ENCODE data around the gene IQCH.

The IQCH gene

DNA sequence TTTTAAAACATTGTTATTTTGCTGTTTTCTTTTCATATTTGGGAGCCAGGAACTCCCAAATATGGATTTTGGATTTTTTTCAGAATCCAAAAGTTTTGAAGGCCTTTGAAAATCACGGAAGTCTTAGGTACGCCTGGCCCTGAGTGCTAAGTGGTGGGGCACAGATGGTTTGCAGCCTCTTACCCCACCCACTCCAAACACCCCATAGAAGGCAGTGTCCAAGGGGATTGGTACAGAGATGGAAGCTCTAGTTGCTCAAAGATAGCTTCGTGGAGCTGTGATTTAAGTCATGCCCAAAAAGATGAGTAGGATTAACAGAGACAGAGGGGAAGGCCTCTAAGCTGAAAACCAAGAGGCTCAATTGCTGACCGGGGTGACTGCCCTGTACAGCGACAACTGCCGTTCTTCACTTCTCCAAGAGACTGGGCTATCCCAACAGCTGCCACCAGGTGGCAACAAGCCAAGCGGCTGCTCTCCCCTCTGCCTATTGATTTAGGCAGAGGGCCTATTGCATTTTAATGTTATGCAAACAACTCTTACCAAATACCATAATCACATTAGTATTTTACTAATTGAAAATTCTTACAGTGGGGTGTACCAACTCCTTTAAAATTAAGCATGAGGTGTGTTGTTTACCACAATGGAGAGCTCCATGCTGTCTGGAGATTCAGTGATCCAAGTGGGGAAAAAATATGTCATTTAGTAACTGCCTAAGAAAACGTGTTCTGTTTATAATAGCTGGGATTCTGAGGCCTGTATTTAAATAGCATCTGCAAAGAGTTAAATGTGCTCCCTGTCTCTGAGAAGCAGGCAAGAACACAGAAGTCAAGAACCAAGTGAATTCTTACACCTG lies 202.3 kb downstream of the IQCH start:
- peak; percentile 81 for DNase-seq

DNA sequence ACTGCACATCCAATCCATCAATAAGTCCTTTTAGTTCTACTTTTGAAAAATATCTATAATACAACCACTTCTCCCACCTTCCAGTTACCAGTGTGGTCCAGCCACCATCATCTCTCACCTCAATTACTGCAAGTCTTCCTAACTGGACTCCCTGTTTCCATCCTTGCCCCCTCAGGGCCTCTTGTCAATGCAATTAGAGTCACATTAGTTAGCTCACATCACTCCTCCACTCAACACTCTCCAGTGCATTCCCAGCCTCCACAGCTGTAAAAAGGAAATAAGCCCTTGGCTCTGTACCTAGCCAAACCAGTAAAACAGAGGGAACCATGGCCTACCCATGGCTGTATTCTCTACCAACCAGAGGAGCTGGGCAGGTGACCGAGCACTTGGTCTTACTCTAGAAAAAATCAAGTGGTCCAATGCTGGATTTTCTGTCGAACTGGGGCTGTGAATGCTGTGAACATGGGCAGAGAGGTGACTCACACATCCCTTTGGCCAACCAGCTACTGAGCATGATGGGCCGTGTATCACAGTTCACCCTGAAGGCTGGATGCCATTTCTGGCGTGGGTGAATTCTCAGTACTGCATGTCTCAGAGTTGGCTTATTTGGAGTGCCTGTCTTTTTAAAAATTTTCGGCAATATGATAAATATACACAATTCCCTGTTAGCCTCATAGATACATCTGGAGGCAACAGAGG lies 203.9 kb downstream of the IQCH start:
- DNase-seq = no peak

DNA sequence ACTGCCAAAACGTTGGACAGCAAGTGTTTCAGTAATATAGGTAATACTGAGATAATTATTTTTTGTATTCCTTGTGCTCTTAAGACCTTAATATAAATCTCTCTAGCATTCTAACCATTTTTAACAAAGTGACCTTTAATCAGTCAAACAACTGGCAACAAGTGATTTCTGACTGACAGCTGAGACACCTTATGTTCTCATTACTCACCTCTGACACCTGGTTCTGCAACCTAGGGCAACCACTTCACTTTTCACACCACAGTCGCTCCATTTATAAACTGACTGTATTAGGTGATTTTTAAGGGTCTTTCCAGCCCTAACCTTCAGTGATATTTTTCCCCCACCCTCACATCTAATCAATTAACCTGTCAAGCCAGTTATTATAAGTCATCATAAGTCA lies 205.9 kb downstream of the IQCH start:
- DNase-seq = no peak

- no peak for DNase-seq
Measured at GRCh38 chr15:67461735-67462134, 207.1 kb downstream of the IQCH start.

DNA sequence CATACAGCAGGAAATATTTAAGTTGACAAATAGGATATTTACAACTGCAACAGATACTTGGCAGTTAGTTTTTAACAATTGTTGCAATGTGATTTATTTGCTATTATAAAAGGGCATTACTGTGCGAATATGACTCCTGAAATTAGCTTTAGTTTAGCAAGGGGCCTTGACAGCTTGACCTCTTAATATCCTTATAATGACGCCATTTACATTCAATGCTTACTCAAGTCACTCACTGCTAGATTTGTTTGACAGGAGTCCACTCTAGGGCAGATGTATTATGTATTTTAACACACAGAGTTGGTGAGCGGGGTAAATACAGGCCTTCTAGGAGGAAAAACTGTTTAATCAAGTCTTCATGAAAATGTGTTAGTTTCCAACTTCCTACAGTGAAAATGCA lies 208.3 kb downstream of the IQCH start:
- DNase-seq = no peak

DNA sequence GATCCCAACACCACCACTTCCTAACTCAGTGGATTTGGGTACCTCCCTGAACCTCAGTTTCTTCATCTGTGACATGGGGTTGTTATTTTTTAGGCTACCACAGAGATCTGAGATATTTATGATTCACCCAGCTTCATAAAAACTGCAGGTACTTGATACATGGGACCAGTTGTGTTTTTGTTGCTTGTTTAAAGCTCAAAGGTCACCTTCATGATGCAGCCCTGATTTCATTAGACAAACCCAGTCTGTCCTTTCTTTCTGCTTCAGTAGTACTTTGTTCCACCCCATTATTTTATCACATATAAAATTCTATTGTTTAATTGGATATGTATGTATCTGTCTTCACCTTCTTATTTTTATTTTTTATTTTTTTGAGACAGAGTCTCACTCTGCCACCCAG lies 208.9 kb downstream of the IQCH start:
- no peak for DNase-seq

DNA sequence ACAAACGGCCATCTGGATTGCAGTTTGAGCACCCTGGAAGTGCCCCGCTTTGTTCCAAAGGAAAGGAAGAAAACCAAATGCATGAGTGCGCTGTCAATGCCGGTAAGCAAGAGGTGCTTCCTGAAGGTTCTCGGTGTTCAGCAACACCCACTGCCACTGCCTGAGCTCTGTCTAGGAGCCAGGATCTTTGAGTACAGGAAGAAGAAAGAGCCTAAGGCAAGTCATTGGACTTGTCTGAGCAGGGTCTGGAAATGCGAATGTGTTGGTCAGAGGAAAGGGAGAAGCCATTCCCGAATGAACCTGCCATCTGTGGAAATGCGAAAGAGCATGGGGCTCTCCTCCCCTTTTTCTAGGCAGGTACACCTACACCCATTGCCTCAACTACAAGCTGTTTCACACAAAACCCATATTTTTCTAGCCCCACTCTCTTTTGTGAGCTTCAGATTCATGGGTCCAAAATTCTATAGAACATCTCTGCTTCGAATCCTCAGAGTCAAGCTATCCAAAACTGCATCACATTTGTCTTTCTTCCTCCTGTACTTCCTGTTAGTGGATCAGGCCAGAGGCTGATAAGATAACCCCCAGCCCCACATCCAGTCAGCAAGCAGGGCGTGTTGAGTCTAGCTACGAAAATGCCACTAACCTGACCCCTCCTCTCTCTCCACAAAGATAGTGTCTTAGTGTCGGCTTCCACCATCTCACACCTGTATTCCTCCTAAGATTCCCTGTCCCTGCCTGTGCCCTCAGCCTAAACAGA lies 210.8 kb downstream of the IQCH start:
- DNase-seq = no peak

DNA sequence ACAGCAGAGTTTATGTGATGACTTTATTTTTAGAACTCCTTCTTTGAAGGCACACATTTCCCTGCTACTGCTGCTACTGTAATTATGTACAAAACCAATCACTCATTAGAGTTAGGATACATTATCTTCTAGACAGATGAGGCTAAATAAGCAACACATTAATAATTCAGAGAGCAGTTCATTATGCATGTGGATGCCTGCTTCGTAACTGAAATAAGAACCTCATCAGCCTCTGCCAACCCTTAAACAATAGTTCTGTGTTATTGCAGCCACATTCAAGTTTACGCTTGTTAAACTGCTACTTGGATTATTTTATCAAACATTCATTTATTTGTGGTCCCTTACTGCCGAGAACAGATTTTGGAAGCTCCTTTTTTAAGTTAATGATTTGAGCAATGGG lies 213.8 kb downstream of the IQCH start:
- no peak for DNase-seq

- DNase-seq = no peak
Measured at GRCh38 chr15:67469680-67470079, 215.1 kb downstream of the IQCH start.

- DNase-seq = no peak
Measured at GRCh38 chr15:67472957-67473356, 218.4 kb downstream of the IQCH start.

GRCh38 chr15:67474405-67475110 lies 220.0 kb downstream of the IQCH start:
- no peak for DNase-seq

- no peak for DNase-seq
Measured at GRCh38 chr15:67479781-67480505, 225.4 kb downstream of the IQCH start.

DNA sequence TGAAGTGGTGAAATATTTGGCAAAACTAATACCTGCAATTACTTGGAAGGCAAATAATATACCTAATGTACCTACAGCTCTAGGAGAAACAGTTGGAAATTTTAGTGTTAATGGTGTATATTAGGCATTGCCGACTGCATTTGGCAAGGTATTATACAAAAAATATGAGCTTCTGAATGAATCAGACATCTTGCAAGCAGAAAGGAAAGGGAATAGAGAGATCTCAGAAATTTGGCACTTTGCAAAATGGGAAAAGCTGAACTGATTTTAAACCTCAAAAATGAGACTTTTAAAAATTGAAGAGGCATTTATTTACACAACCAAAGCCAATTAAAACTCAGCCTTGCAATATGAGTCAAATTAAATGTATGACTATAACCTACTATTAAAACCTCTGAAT lies 226.2 kb downstream of the IQCH start:
- DNase-seq = no peak

DNA sequence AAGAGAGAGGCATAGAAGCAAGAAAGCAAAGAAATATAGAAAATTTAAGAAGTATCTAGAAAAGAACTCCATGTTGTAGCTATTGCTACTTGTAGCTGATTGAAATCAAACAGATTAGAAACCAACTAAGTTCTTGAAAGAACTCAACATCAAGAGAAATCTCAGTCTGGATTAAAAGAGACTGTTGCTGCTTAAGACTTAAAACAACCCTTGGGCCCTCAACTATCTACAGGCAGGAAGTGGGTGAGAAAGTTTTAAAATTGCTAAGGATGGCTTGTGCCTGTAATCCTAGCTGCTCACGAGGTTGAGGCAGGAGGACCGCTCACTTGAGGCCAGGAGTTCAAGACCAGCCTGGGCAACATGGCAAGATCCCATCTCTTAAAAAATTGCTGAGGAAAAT lies 227.1 kb downstream of the IQCH start:
- DNase-seq = no peak

- DNase-seq = no peak
Measured at GRCh38 chr15:67495585-67495984, 241.0 kb downstream of the IQCH start.

GRCh38 chr15:67501177-67501835 lies 246.7 kb downstream of the IQCH start:
- DNase-seq = no peak

DNA sequence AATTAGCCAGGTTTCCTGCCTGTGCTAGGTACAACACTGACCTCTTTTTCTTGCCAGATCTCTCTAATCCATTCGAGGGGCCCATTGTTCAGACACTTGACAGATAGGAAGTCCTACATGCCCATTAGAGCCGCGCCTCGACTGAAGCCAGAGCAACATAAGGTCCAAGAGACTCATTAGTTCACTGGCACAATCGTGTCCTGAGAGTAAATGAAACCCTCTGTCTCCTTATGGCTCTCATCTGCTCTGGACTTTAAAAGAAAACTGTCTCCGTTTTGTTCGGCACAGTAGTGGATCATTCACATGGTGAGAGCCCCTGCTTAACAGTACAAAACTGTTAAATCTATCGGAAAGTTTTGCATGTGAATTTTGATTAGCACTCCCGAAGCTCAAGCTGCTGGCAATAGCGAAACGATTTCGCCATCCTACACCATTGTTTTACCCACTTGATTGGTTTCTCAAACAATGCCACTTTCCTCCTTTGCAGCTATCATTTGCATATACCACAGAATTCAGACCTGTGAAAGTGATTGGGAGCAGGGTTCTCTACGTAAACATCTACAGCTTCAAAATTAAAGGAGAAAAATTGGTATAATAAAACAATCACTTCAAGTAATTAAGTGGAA lies 247.4 kb downstream of the IQCH start:
- DNase-seq = no peak

DNA sequence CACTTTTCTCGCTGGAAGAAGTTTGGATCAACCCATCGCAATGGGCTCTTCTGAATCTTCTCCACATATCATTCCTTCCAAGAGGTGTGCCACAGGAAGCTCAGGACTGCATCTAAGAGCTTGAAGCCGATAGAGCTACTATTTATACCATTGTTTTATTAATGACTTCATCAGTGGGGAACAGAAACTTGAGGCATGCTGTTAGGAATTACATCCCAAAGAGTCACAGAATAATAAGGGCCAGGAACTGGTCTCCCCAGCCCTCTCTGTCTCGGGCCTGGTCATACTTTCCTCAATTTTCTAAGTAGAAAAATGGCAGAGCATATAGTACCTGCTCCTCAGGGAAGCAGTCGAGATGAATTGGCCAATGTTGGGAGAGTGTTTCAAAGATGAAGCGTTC lies 249.5 kb downstream of the IQCH start:
- no peak for DNase-seq

GRCh38 chr15:67504796-67505195 lies 250.2 kb downstream of the IQCH start:
- no peak for DNase-seq

GRCh38 chr15:67505675-67506572 lies 251.3 kb downstream of the IQCH start:
- no peak for DNase-seq

All from T-helper 9 cell (primary cell).